ENCODE data around the gene PCID2.
"Not testable (repeated sequence)": the region's sequence is repeated elsewhere in the genome, so short reads cannot be mapped to it uniquely, and the experiment has no call there.

The PCID2 gene

DNA sequence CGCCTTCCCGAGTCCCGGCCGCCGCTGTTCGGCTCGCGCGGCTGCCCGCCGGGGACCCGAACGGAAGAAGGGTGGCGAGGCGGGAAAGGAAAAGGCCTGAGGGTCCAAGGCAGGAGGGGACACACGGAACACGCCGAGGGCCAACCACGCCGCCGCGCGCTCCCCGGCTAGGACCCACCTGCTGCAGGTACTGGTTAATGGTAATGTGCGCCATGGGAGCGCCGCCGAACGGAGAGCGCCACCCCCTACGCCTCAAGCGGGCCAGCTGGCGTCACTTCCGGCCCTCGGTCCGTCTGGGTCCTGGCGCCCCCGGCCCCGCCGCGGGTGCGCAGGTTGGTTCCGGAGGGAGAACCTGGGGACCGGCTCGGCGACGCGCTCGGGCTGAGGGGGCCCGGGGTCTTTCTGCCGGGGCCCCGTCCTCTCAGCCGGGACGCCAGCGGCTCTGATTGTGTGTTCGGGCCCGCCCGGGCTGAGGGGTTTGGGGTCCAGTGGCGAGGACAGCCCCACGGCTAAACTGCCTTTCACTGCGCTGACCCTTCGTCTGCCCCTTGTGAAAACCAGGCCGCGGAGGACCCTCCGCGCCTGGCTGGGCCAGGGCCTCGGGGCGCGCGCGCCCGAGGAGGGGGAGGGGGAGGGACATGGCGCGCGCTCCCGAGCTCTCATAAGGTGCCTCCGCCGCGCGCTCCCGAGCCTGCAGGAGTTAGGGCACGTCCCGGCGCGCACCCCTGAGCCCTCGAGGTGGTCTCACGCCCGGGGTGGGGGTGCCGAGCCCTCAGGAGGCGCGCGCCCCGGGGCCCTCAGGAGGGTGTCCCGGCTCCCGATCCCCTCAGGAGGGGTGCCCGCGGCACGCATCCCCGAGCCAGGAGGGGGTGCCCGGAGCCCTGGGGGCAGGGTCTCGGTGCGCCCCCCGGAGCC, at the start of gene PCID2:
Gene PCID2 (minus strand): TSS at position 249 of the 915 bp plus-strand sequence. CDS start 35 bp downstream, at position 214.
- peak; percentile 93 for DNase-seq (ENCODE audit: low read depth)

DNA sequence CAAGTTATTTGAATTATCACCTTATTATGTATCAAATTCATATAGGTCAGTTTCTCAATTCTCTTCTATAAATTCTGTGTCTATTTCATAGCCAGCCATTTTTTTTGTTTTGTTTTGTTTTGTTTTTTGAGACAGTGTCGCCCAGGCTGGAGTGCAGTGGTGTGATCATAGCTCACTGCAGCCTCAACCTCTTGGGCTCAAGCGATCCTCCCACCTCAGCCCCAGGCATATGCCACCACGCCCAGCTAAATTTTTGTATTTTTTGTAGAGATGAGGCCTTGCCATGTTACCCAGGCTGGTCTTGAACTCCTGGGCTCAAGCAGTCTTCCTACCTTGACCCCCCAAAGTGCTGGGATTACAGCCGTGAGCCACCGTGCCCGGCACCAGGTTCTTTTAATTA, 49.4 kb upstream of the PCID2 start:
- not testable (repeated sequence) for DNase-seq (ENCODE audit: low read depth)

DNA sequence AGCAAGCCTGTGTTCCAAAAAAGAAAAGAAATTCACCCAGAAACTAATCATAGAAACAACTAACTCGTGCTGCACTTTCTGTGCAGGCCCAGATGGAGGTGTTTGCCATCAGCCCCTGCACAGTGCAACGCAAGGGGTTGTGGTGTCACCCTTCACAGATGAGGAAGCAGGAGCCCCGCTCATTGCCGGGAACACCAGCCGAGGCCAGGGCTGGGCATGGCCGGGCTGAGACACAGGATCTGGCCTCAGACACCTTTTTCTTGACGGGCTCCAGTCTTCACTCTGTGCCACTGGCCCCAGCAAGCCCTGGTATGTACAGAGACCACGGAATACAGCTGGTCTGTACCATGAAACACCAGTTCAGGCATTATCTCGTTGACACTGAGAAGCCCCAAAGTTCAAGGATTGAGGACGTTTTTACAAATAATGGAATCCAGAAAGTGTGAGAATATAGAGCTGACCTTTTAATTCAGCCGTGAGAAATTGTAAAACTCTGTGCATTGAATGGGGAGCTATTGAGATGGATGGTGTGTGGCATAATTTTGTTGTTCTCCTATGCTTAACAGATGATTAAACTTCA, 44.1 kb upstream of the PCID2 start:
- DNase-seq (ENCODE audit: low read depth) = no peak

DNA sequence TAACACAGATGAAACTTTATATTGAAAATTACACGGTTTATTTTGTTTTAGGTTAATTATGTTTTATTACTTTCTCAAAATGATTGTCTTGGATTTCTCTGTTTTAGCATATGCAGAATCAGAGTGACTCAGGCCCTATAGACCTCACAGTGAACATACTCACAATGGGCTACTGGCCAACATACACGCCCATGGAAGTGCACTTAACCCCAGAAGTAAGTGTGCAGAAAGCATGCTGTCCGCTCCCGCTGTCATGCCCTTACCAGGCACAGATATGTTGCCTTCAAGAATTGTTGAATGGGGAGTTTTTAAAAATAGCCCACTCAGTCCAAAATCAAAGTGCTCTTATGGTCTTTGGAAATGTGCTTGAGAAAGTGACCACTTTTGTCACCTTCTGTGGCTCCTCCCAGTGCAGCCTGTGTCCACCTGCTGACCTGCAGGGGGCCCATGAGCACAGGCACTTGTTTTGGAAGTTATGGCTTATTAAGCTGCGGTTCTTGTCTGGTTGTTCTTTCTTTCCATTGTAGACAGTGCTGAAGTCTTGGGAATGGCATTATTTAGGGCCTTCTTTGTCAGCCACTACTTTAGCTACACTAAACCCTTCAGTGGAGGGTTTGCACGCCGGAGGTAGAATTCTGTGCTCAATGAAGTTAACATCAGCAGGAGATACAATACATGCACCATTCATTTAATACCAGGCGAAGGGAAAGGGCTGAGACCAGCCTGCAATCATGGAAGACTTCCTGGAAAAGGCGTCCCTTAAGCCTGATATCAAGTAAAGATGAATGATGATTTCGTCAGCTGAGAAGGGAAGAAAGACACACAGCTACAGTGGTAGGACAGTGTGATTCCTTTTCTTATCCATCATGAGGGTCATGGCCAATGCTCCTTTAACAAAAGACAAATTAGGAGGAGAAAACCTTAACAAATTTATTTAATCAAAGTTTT, 37.7 kb upstream of the PCID2 start:
- no peak for DNase-seq (ENCODE audit: low read depth)

DNA sequence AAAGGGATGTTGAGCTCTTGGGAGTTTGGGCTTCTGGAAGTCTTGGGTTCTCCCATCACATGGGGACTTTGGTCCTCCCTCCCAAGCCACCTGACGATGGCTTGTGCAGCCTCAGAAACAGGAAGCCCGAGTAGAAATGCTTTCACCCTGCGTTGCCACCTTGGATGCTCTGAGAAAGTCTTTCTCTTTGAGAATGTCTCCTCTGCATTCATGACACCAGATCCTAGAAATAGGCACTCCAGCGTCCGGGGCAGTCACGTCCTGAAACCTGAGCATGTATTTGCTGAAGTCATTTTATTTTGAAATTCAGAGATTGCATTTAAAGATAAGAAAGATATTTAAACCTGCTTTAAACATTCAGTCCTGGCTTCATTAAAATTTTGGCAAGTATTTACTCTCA, 35.4 kb upstream of the PCID2 start:
- no peak for DNase-seq (ENCODE audit: low read depth)

DNA sequence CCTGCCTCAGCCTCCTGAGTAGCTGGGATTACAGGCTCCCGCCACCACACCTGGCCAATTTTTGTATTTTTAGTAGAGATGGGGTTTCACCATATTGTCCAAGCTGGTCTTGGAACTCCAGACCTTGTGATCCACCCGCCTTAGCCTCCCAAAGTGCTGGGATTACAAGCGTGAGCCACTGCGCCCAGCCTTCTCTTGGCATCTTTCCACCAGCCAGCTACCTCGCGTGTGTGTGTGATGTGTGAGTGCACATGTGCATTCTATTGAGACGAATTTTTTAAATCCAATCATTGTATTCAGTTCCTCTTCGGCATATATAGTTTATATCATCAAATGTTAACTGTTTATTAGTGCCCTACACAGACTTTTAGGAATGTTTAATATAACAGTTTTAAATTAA, 33.2 kb upstream of the PCID2 start:
- not testable (repeated sequence) for DNase-seq (ENCODE audit: low read depth)

DNA sequence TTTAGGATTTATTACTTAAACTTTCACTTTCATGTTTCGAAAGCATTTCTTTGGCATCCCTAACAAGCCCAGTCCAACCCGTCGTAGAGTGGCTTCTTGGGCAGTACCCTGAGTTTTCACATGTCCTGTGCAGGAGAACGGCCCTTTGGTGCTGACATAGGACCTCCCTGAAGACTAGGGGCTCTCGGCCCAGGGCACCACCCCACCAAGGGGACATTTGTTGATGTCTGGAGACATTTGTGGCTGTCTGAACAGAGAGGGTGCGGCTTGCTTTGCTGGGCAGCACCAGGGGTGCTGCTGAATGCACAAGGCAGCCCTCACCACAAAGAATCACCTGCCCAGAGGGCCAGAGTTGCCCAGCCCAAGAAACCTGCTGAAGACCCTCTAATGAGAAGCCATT, 31.5 kb upstream of the PCID2 start:
- DNase-seq (ENCODE audit: low read depth) = no peak

DNA sequence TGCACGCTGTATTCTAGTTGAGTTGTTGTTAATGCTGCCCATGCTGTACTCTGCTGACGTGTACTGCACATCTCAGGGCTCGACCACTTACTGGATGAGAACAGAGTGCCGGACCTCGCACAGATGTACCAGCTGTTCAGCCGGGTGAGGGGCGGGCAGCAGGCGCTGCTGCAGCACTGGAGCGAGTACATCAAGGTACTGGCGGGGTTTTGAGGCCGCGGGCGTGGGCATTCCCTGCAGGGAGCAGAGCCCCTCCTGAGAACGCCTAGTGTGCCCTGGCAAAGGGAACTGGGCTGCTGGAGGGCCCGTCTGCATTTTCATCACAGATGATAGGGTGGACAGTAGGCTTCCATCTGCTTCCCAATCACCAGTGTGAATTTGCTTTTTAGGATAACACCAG, 30.9 kb upstream of the PCID2 start:
- DNase-seq (ENCODE audit: low read depth) = no peak

DNA sequence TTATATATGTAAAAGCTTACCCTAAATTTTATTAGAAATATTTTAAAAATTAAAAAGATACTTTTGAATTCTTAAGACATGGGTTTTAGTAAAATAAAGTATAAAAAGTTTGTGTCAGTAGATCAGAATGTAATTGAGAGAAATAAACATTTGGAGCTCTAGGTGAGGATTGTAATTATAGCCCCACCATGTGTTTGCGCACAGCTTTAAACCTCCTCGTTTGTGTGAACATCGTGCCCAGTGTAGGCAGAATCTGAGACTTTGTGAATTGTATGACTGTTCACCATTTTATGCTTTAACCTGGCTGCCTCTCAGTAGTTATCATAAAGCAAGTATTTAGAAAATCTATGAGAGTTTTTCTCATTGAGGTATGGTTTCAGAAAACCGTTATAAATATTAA, 30.1 kb upstream of the PCID2 start:
- no peak for DNase-seq (ENCODE audit: low read depth)

DNA sequence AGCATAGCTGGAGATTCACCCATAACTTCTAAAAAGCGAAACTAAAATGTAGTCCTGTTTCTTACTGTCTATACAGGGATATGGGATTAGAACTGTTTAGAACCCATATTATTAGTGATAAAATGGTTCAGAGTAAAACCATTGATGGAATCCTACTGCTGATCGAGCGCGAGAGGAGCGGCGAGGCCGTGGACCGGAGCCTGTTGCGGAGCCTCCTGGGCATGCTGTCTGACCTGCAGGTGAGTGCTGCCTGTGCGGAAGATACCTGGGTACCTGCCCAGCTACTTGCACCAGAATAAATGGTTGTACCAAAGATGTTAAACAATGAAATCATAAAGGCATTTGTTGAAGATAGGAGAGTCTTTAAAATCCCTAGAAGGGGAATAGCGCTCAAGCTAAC, 24.6 kb upstream of the PCID2 start:
- DNase-seq (ENCODE audit: low read depth) = no peak

DNA sequence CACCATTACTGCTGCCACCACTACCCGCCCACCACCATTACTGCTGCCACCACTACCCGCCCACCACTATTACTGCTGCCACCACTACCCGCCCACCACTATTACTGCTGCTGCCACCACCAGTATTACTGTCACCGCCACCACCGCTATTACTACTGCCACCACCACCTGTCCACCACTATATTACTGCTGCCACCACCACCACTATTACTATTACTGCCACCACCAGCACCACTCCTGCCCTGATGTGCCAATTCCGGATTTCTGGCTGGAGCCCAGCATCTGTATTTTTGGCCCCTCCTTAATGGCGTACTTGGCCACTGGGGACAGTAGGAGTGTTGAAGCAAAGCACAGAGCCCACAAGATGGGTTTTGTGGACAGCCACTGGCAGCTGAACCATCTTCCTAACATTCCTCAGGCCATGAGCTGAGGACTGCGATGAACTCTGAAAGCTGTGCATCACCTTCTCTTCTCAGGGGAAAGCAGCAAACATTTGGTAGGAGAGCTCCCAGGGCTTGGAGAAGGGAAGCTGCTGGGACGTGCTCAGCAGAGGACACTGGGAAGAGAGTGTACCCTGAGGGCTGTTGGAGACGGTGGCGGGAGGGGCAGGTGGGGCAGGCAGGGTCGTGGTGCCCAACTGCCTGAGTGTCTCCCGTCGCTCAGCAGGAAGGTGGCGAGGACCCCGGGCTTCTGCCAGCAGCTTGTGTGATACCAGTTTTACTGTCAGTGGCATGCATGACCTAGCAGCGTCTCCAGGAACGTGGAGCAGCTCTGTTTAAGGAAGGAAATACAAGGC, 23.9 kb upstream of the PCID2 start:
- no peak for DNase-seq (ENCODE audit: low read depth)

DNA sequence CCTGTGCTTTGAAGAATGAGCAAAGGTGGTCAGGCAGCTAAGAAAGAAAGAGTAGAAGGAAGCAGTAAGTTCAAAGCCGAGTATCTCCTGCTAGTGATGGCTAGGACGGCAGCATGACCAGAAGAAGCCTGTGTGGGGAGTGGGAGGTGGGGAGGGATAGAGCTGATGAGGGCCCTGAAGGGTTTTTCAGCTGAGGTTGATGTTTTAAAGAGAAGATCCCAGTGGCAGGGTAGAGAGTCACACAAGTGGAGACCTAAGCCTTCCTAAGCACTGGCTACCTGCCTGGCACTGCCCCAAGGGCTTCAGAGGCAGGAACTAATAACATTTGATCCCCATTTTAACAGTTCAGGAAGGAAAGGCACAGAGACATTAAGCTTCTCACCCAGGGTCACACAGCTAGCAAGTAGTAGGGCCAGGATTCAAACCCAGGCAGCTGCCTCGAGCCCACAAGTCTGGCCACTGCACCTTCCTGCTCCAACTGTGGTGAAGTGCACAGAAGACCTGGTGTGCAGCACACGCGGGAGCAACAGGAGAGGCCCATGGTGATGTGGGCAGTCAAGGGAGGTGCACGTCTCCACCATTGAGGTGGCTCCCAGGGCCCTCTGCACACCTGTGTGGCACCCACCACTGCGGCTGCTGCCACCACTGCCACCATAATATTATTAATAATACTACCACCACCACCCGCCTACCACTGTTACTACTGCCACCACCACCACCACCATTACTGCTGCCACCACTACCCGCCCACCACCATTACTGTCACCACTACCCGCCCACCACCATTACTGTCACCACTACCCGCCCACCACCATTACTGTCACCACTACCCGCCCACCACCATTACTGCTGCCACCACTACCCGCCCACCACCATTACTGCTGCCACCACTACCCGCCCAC, 23.1 kb upstream of the PCID2 start:
- no peak for DNase-seq (ENCODE audit: low read depth)

DNA sequence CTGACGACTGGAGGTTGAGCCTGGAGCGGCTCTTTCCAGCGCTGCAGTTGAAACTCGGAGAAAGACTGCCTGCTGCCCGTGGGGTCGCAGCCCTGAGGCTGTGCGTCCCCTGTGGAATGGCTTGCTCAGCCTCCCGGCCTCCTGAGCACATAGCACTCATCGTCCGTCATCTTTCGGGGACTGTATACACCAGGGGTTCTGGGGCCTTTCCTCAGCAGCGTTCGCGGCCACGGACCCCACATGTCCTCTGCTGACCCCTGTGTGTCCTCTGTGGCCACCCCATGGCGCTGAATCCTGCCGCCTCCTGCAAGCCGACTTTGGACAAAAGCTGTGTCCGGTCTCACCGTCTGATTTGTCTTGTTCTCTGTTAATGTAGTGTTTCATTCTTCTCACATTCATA, 21.3 kb upstream of the PCID2 start:
- DNase-seq (ENCODE audit: low read depth) = no peak

DNA sequence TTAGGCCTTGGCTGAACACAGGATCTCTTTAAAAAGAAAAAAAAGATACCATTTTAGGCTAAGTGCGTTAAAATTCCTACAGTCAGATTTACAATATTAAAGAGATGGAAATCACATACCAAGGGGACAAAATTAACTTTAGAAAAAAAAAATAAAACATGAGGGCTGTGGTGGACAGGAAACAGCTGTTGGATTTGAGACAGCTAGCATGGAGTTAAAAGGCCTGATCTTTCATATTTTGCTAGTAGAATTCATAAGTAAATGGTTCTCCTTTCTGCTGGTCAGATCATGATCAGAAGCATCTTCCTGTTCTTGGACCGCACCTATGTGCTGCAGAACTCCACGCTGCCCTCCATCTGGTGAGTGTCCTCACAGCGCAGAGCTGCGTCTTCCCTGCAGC, 20.7 kb upstream of the PCID2 start:
- DNase-seq (ENCODE audit: low read depth) = no peak

DNA sequence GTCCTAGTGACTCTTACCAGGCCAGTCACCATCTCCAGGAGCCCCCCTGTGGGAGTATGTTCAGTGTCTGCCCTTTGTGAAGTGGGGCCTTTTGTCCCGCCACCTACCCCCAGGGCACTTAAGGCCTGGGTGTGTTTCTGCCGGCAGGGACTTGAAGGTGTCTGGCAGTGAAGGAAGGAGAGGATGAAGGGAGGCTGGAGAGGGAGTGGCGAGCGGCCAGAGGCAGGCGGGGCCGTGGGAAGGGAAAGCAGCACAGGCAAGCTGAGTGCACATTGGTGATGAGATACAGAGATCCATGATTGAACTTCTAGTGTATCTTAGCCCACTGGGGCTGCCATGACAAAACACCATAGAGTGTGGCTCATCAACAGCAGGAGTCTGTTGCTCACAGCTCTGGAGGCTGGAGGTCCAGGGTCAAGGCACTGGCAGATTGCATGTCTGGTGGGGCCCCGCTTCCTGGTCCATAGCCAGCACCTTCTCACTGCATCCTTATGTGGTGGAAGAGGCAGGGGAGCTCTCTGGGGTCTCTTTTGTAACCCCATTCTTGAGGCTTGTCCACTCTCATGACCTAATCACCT, 18.5 kb upstream of the PCID2 start:
- no peak for DNase-seq (ENCODE audit: low read depth)

DNA sequence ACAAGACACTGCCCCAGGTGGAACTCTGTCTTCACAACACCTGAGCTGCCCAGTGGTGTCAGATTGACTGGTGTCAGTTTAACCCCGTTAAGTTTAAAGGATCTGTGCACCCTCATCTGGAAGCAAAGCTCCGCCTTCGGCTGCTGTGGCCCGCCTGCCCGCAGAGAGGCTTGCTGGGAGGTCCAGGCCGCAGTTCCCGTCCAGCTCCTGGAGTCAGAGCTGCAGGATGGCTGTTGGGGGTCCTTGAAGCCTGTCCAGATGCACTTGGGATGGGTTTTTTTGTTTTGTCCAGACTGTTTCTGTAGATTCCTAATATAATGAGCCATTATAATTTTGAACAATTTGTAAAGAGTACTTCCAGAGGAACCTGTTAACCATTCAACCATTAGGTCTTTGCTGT, 17.0 kb upstream of the PCID2 start:
- DNase-seq (ENCODE audit: low read depth) = no peak

DNA sequence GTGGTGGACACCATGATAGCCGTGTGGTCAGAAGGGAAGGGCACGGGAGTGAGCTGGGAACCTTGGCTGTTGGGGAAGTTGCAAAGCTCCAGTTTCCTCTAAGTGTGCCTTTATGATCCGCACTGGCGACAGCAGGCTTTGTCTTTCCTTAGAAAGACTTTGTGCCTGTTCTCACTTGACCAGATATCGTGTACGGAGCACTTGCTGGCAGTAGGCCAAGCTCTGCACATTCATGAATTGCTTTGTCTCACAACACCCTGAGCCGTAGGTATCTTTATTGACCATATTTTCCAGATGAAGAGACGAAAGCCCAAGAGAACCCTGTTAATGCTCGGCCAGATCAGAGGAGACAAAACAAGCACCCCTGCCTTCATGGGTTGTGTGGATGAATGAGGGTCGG, 16.0 kb upstream of the PCID2 start:
- DNase-seq (ENCODE audit: low read depth) = no peak

DNA sequence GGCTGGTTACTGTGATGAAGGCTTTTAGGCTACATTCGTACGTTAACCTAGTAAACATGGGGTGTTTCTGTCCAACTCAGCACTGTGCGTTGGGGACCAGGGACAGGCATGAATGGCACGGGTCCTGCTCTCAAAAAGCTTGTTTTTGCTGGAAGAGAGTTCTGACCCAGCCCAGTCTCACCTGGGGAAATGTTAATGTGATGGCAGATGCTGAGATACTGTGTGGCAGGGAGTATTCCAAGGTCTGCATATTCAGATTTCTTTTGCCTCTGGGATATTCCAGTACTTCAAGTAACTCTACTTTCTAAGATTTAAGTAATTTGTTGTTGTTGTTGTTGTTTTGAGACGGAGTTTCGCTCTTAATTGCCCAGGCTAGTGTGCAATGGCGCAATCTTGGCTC, 14.6 kb upstream of the PCID2 start:
- DNase-seq (ENCODE audit: low read depth) = no peak

DNA sequence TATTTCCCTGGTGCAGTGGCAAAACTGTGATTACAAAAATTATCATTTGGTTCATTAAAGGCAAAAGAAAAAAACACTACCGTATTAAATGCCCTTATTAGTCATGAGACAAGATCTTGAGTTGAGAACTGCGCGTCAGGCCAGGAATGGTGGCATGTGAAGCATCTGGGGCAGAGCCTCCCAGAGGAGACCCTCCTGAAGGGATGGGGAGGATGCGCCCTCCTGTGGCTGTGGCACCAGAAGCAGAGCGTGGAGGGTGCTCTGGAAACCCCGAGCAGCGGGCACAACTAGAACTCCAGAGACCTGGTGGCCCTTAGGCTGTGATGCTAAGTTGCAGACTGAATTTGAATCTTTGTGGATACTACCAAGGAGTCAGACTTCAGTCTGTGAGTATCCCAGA, 12.4 kb upstream of the PCID2 start:
- DNase-seq (ENCODE audit: low read depth) = no peak

DNA sequence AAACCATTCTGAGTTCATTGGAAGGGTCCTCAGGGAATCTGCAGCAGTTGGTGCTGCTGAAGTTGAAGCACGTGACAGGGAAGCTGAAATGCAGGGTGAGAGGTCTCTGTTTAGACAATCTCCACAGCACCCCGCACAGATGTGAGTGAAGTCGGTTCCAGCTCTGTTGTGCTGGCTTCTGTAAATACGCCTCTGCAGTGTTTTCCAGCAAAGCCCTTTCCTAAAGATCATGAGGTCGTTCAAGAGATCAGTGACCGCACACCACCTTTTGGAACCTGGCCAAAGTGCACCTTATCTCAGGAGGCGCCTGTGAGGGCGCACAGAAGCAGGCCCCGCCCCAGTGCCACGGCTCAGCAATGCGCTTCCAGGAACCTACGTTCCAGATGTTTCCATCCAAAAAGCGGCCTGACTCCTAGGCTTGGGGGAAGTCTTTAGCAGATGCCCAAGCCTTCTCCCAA, 11.7 kb upstream of the PCID2 start:
- DNase-seq (ENCODE audit: low read depth) = no peak
